ENCODE data around the gene EEFSEC.

DNA sequence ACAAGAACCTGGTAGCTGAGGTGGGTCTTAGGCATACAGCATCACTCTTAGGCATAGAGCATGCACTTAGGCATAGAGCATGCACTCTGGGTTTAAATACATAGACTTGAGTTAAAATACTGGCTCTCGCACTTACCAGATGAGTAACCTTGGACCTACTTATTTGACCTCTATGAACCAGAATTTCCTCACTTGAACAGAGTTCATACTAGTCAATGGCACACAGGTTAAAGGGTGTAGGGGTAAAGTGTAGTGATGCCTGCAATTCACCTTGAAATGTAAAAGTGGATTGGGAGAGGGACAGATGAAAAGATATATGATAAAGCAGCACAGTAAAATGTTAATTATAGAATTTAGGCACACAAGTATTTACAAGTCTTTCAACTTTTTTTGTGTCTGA, 31.3 kb upstream of the EEFSEC start:
- TF ChIP-seq, protein P1, sequence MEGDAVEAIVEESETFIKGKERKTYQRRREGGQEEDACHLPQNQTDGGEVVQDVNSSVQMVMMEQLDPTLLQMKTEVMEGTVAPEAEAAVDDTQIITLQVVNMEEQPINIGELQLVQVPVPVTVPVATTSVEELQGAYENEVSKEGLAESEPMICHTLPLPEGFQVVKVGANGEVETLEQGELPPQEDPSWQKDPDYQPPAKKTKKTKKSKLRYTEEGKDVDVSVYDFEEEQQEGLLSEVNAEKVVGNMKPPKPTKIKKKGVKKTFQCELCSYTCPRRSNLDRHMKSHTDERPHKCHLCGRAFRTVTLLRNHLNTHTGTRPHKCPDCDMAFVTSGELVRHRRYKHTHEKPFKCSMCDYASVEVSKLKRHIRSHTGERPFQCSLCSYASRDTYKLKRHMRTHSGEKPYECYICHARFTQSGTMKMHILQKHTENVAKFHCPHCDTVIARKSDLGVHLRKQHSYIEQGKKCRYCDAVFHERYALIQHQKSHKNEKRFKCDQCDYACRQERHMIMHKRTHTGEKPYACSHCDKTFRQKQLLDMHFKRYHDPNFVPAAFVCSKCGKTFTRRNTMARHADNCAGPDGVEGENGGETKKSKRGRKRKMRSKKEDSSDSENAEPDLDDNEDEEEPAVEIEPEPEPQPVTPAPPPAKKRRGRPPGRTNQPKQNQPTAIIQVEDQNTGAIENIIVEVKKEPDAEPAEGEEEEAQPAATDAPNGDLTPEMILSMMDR (IDR thresholded peaks at IDR 0.05), result no peak
- TF ChIP-seq POLR2A (IDR thresholded peaks at IDR 0.05), result no peak
